Neural cell (in vitro differentiated cells): ENCODE data around the gene EFEMP1. TPM values are rescaled to one million over a fixed set of nuclear protein-coding genes. Genes with fewer than 3 reads are reported as not detected.

Experiments used
- H2AFZ ChIP-seq: fragments of 200-600, 300-800 bp; sonication (generic), shearing (Covaris generic); 2 replicates; pipeline ENCODE4 v1.6.0; 2014; ENCODE audit warnings: low read depth, mild to moderate bottlenecking, antibody characterized with exemption, low read length, moderate library complexity
- H3F3A ChIP-seq: fragments of 200-600 bp; shearing (Covaris generic); 2 replicates; pipeline ENCODE4 v1.6.1; 2016; ENCODE audit warnings: mild to moderate bottlenecking, moderate library complexity, mixed read lengths, antibody characterized with exemption, low read length; ENCODE audit not compliant: insufficient read depth, poor library complexity, severe bottlenecking
- H3K27ac ChIP-seq: fragments of 200-600, 300-800 bp; sonication (generic), shearing (Covaris generic); 2 replicates; pipeline ENCODE4 v1.5.1; 2014; ENCODE audit warnings: mild to moderate bottlenecking, low read length, moderate library complexity
- H3K27me3 ChIP-seq: fragments of 300-800, 200-600 bp; sonication (generic), shearing (Covaris generic); 2 replicates; pipeline ENCODE4 v1.6.0; 2014; ENCODE audit warnings: mild to moderate bottlenecking, low read depth, low read length, moderate library complexity; ENCODE audit not compliant: insufficient read depth
- H3K36me3 ChIP-seq: fragments of 300-800, 200-600 bp; sonication (generic), shearing (Covaris generic); 2 replicates; pipeline ENCODE4 v1.5.1; 2014; ENCODE audit warnings: mild to moderate bottlenecking, antibody characterized with exemption, low read length, moderate library complexity; ENCODE audit not compliant: insufficient read depth
- H3K4me2 ChIP-seq: fragments of 300-800, 200-600 bp; sonication (generic), shearing (Covaris generic); 2 replicates; pipeline ENCODE4 v1.6.0; 2014; ENCODE audit warnings: mild to moderate bottlenecking, low read length
- H3K4me3 ChIP-seq: fragments of 300-800, 200-600 bp; sonication (generic), shearing (Covaris generic); 2 replicates; pipeline ENCODE4 v1.5.1; 2014; ENCODE audit warnings: mild to moderate bottlenecking, low read length, moderate library complexity
- H3K79me2 ChIP-seq: fragments of 200-600 bp; shearing (Covaris generic); replicated peaks from 2 replicates; pipeline ENCODE4 v1.6.0; 2014; ENCODE audit warnings: mild to moderate bottlenecking, low read length, moderate library complexity; ENCODE audit not compliant: insufficient read depth
- H3K9ac ChIP-seq: fragments of 300-800, 200-600 bp; sonication (generic), shearing (Covaris generic); 2 replicates; pipeline ENCODE4 v1.6.1; 2016; ENCODE audit warnings: mild to moderate bottlenecking, low read length, mixed read lengths
- H3K9me2 ChIP-seq: fragments of 200-600 bp; shearing (Covaris generic); 2 replicates; pipeline ENCODE4 v1.6.1; 2016; ENCODE audit warnings: mild to moderate bottlenecking, low read length, mixed read lengths; ENCODE audit not compliant: insufficient read depth
- H3K9me3 ChIP-seq: fragments of 200-600, 300-800 bp; sonication (generic), shearing (Covaris generic); 2 replicates; pipeline ENCODE4 v1.6.1; 2016; ENCODE audit warnings: mild to moderate bottlenecking, mixed run types, low read length, moderate library complexity, mixed read lengths
- H4K20me1 ChIP-seq: fragments of 200-600 bp; shearing (Covaris generic); 2 replicates; pipeline ENCODE4 v1.6.1; 2016; ENCODE audit warnings: mild to moderate bottlenecking, mixed run types; ENCODE audit not compliant: insufficient read depth
- CTCF ChIP-seq: fragments of 450-650 bp; IDR thresholded peaks from 2 replicates; pipeline ENCODE4 v1.5.1; 2014; ENCODE audit warnings: antibody characterized with exemption, mild to moderate bottlenecking, moderate library complexity; ENCODE audit not compliant: poor library complexity, severe bottlenecking
- EP300 ChIP-seq: fragments of 450-650 bp; conservative IDR thresholded peaks from 2 replicates; pipeline ENCODE4 v1.6.1; 2014; ENCODE audit warnings: antibody characterized with exemption, mild to moderate bottlenecking, moderate library complexity; ENCODE audit not compliant: poor library complexity, severe bottlenecking
- EZH2 ChIP-seq: fragments of 200-600, 300-800 bp; shearing (Covaris generic), sonication (generic); IDR thresholded peaks from 2 replicates; pipeline ENCODE4 v1.6.1; 2014; ENCODE audit warnings: antibody characterized with exemption, low read length, borderline replicate concordance, mild to moderate bottlenecking; ENCODE audit not compliant: insufficient read depth, poor library complexity, severe bottlenecking
- MXI1 ChIP-seq: fragments of 450-650 bp; conservative IDR thresholded peaks from 2 replicates; pipeline ENCODE4 v1.6.1; 2014; ENCODE audit warnings: antibody characterized with exemption, mild to moderate bottlenecking; ENCODE audit not compliant: poor library complexity, severe bottlenecking
- POLR2AphosphoS5 ChIP-seq: IDR thresholded peaks from 2 replicates; pipeline ENCODE4 v1.6.1; 2012
- RAD21 ChIP-seq: fragments of 450-650 bp; conservative IDR thresholded peaks from 2 replicates; pipeline ENCODE4 v1.6.1; 2014; ENCODE audit warnings: antibody characterized with exemption, mild to moderate bottlenecking, moderate library complexity
- REST ChIP-seq: IDR thresholded peaks from 2 replicates; pipeline ENCODE4 v1.6.1; 2012; ENCODE audit warnings: borderline replicate concordance
- SMC3 ChIP-seq: fragments of 450-650 bp; conservative IDR thresholded peaks from 2 replicates; pipeline ENCODE4 v1.6.1; 2014; ENCODE audit warnings: antibody characterized with exemption, mild to moderate bottlenecking, moderate library complexity; ENCODE audit not compliant: poor library complexity
- TAF1 ChIP-seq: IDR thresholded peaks from 2 replicates; pipeline ENCODE4 v1.6.1; 2012; ENCODE audit warnings: low read depth
- polyA plus RNA-seq: library from polyadenylated mRNA; depleted of rRNA; stranded (reverse); fragments of >200 nt; gene quantifications from 2 replicates; pipeline ENCODE4 v1.2.3, GENCODE V29; 2014

EFEMP1 gene
- polyA plus RNA-seq, 1 donor from 2014 or later = 2.7 TPM

GRCh38 chr2:55846426-55846825 is 77.2 kb downstream of the EFEMP1 start:
- Histone ChIP-seq H3K9me3 (no peaks in the 10 kb centered on the region), H3F3A (no peaks in the 10 kb centered on the region), H3K79me2 (no peaks in the 10 kb centered on the region), H3K36me3 (no peaks in the 10 kb centered on the region), H4K20me1 (no peaks in the 10 kb centered on the region), H3K27me3 (no peaks in the 10 kb centered on the region), H3K4me2 (no peak overlapping the region), H3K27ac (no peak overlapping the region), H3K4me3 (no peak overlapping the region), H3K9ac (no peak overlapping the region), H2AFZ (no peak overlapping the region), H3K9me2 (no peaks in the 10 kb centered on the region)
- TF ChIP-seq TAF1 (no peak), CTCF (no peak), POLR2AphosphoS5 (no peak), RAD21 (no peak)

DNA sequence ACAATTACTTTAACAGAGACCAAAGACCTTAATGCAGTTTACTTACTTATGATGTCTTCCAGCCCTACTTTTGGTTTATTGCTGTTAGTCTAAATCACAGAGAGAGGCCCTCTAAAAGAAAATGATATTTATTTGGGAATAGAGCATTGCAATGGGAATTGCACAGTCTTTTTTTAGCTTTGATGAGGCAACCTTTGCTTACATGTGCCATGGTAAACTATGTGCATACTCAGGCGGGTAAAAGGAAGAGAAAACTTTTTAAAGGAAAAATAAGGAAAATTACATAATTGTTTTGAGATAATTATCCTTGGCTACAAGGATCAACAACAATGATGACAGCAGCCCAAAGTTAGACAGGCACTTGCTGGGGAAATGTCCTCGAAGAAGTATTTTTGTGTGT is 78.6 kb downstream of the EFEMP1 start:
- H3K4me2 ChIP-seq = no peak overlapping the region
- no peak overlapping the region for H3K4me3 ChIP-seq
- H3K27me3 ChIP-seq = no peaks in the 10 kb centered on the region
- H4K20me1 ChIP-seq = no peaks in the 10 kb centered on the region
- H3F3A ChIP-seq = no peaks in the 10 kb centered on the region
- H3K36me3 ChIP-seq = no peaks in the 10 kb centered on the region
- no peaks in the 10 kb centered on the region for H3K79me2 ChIP-seq
- no peak overlapping the region for H3K27ac ChIP-seq
- no peak overlapping the region for H3K9ac ChIP-seq
- TF ChIP-seq POLR2AphosphoS5 (no peak), RAD21 (no peak), CTCF (no peak), EP300 (no peak), TAF1 (no peak), SMC3 (no peak), MXI1 (no peak), EZH2 (no peak)
- no peaks in the 10 kb centered on the region for H3K9me3 ChIP-seq
- no peaks in the 10 kb centered on the region for H3K9me2 ChIP-seq
- H2AFZ ChIP-seq = no peak overlapping the region

GRCh38 chr2:55843994-55844345 is 79.6 kb downstream of the EFEMP1 start:
- Histone ChIP-seq H3K27me3 (no peaks in the 10 kb centered on the region), H3K9me3 (no peaks in the 10 kb centered on the region), H2AFZ (no peak overlapping the region), H3K4me2 (no peak overlapping the region), H3K36me3 (no peaks in the 10 kb centered on the region), H3K4me3 (no peak overlapping the region), H3K9me2 (no peaks in the 10 kb centered on the region), H4K20me1 (no peaks in the 10 kb centered on the region), H3K79me2 (no peaks in the 10 kb centered on the region), H3F3A (no peaks in the 10 kb centered on the region), H3K9ac (no peak overlapping the region), H3K27ac (no peak overlapping the region)
- TF ChIP-seq EZH2 (no peak), EP300 (no peak), POLR2AphosphoS5 (no peak), CTCF (no peak), TAF1 (no peak), SMC3 (no peak), REST (no peak)
